ENCODE data around the gene BRD7.

The BRD7 gene

GRCh38 chr16:50388496-50388895 lies 19.7 kb upstream of the BRD7 start:
- H3K4me3 ChIP-seq (ENCODE audit: low read depth, low read length): no peak overlapping the region
- ChIA-PET POLR2A (no interaction called here), CTCF (interaction anchor here (0.5 to 1.2 kb wide), 3 partner anchors 121 to 742 kb away, joined by 3 to 5 read pairs (median 3); no protein-coding TSS in a partner anchor)
- H3K36me3 ChIP-seq (ENCODE audit: control insufficient read depth in 2 of 2, insufficient read depth in 1 of 2, low read length in 2 of 2): no peaks in the 10 kb centered on the region
- no peaks in the 10 kb centered on the region for H3K4me1 ChIP-seq (ENCODE audit: control insufficient read depth, insufficient read depth, low read length)
- H3K9me3 ChIP-seq (ENCODE audit: control insufficient read depth, insufficient read depth, low read depth, low read length): no peaks in the 10 kb centered on the region
- H3K27ac ChIP-seq (ENCODE audit: extremely low read depth, low read depth, low read length): no peak overlapping the region
- TF ChIP-seq ZNF280D (tag by site-specific recombination; IDR thresholded peaks at IDR 0.05) (no peak), GLI4 (tag by site-specific recombination; IDR thresholded peaks at IDR 0.05) (no peak), ZNF585B (tag by site-specific recombination; IDR thresholded peaks at IDR 0.05) (no peak), ZNF626 (tag by site-specific recombination; IDR thresholded peaks at IDR 0.05) (no peak), PATZ1 (tag by site-specific recombination; IDR thresholded peaks at IDR 0.05) (no peak), ZBTB8A (tag by site-specific recombination; IDR thresholded peaks at IDR 0.05) (no peak), GLIS2 (tag by site-specific recombination; IDR thresholded peaks at IDR 0.05) (no peak), ZNF132 (tag by site-specific recombination; IDR thresholded peaks at IDR 0.05; ENCODE audit: borderline replicate concordance) (no peak), ZNF513 (tag by site-specific recombination; IDR thresholded peaks at IDR 0.05) (no peak), ZNF350 (tag by site-specific recombination; IDR thresholded peaks at IDR 0.05) (no peak), ZNF518A (tag by site-specific recombination; conservative IDR thresholded peaks at IDR 0.05; ENCODE audit: low read depth) (no peak), SCRT2 (tag by site-specific recombination; IDR thresholded peaks at IDR 0.05) (no peak), ZNF335 (tag by site-specific recombination; conservative IDR thresholded peaks at IDR 0.05) (no peak), ZNF843 (tag by site-specific recombination; IDR thresholded peaks at IDR 0.05) (no peak)
- TF ChIP-seq, protein P1, sequence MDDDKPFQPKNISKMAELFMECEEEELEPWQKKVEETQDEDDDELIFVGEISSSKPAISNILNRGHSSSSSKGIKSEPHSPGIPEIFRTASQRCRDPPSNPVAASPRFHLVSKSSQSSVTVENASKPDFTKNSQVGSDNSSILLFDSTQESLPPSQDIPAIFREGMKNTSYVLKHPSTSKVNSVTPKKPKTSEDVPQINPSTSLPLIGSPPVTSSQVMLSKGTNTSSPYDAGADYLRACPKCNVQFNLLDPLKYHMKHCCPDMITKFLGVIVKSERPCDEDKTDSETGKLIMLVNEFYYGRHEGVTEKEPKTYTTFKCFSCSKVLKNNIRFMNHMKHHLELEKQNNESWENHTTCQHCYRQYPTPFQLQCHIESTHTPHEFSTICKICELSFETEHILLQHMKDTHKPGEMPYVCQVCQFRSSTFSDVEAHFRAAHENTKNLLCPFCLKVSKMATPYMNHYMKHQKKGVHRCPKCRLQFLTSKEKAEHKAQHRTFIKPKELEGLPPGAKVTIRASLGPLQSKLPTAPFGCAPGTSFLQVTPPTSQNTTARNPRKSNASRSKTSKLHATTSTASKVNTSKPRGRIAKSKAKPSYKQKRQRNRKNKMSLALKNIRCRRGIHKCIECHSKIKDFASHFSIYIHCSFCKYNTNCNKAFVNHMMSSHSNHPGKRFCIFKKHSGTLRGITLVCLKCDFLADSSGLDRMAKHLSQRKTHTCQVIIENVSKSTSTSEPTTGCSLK (tag by site-specific recombination; IDR thresholded peaks at IDR 0.05): no peak

All from HEK293 (cell line).